DND-41 (cell line): ENCODE results near the gene TEN1.

Source experiments
- ATAC-seq: fragments of 200-7000 bp; cut with Tn5 transposase; 3 replicates; pipeline ENCODE4 v1.9.1; 2021; ENCODE audit warnings: low read depth; ENCODE audit not compliant: insufficient read depth
- DNase-seq: peaks from one replicate; pipeline ENCODE4 v3.0.0-alpha.2; 2020
- H2AFZ ChIP-seq: 2 replicates; pipeline ENCODE4 v1.6.0; 2012; ENCODE audit warnings: low read depth, low read length
- H3K27ac ChIP-seq: 2 replicates; pipeline ENCODE4 v1.5.1; 2012; ENCODE audit warnings: low read length, inconsistent platforms
- H3K27me3 ChIP-seq: fragments of 200-600 bp; sonication (generic); 2 replicates; pipeline ENCODE4 v1.6.0; 2012; ENCODE audit warnings: low read length, mild to moderate bottlenecking, inconsistent platforms; ENCODE audit not compliant: insufficient read depth, poor library complexity
- H3K36me3 ChIP-seq: 2 replicates; pipeline ENCODE4 v1.5.1; 2012; ENCODE audit warnings: low read length, inconsistent platforms; ENCODE audit not compliant: insufficient read depth
- H3K4me1 ChIP-seq: 2 replicates; pipeline ENCODE4 v1.5.1; 2012; ENCODE audit warnings: mild to moderate bottlenecking, low read length; ENCODE audit not compliant: insufficient read depth
- H3K4me2 ChIP-seq: 2 replicates; pipeline ENCODE4 v1.6.0; 2012; ENCODE audit warnings: mild to moderate bottlenecking, moderate library complexity, low read length, inconsistent platforms; ENCODE audit not compliant: insufficient read depth
- H3K4me3 ChIP-seq, 2 experiments: fragments of 200-600 bp in 1 of 2; shearing (Covaris generic) in 1 of 2; 2 replicates each; pipeline ENCODE4 v1.5.1; 2012 to 2016; ENCODE audit warnings: inconsistent platforms in 2 of 2, low read length in 2 of 2, mild to moderate bottlenecking in 2 of 2, low read depth in 1 of 2, moderate library complexity in 1 of 2
- H3K79me2 ChIP-seq: 2 replicates; pipeline ENCODE4 v1.6.0; 2012; ENCODE audit warnings: low read length, inconsistent platforms; ENCODE audit not compliant: insufficient read depth
- H3K9ac ChIP-seq: 2 replicates; pipeline ENCODE4 v1.6.0; 2012; ENCODE audit warnings: low read depth, mild to moderate bottlenecking, inconsistent platforms, low read length, moderate library complexity
- H3K9me3 ChIP-seq: 2 replicates; pipeline ENCODE4 v1.5.1; 2012; ENCODE audit warnings: low read length, moderate library complexity, mild to moderate bottlenecking, inconsistent platforms; ENCODE audit not compliant: insufficient read depth, severe bottlenecking
- H4K20me1 ChIP-seq: 2 replicates; pipeline ENCODE4 v1.6.0; 2012; ENCODE audit warnings: low read length; ENCODE audit not compliant: insufficient read depth
- CTCF ChIP-seq: IDR thresholded peaks from 2 replicates; pipeline ENCODE4 v1.5.1; 2012; ENCODE audit warnings: borderline replicate concordance, low read length, moderate library complexity, mild to moderate bottlenecking; ENCODE audit not compliant: poor library complexity, severe bottlenecking; ENCODE audit errors: extremely low read depth
- EZH2 ChIP-seq: IDR thresholded peaks from 3 replicates; pipeline ENCODE4 v1.6.1; 2012; ENCODE audit warnings: borderline replicate concordance, low read depth, mild to moderate bottlenecking, moderate library complexity, low read length, inconsistent platforms; ENCODE audit not compliant: severe bottlenecking

TEN1 gene

GRCh38 chr17:76018340-76018680 lies 39.3 kb downstream of the TEN1 start:
- H3K4me1 ChIP-seq: peaks cover 8% of the 10 kb centered on the region
- no peak overlapping the region for H3K4me3 ChIP-seq
- H3K9me3 ChIP-seq: no peaks in the 10 kb centered on the region
- H3K27me3 ChIP-seq: no peaks in the 10 kb centered on the region
- DNase-seq (no peak), ATAC-seq (no peak)
- no peaks in the 10 kb centered on the region for H3K36me3 ChIP-seq
- no peaks in the 10 kb centered on the region for H3K79me2 ChIP-seq
- H4K20me1 ChIP-seq: no peaks in the 10 kb centered on the region
- H3K4me2 ChIP-seq: no peak overlapping the region
- no peak for TF ChIP-seq EZH2
- TF ChIP-seq CTCF: no peak
- no peak overlapping the region for H3K27ac ChIP-seq
- no peak overlapping the region for H3K9ac ChIP-seq
- no peak overlapping the region for H2AFZ ChIP-seq

- H3K9me3 ChIP-seq: no peaks in the 10 kb centered on the region
- no peak for DNase-seq
- H3K27ac ChIP-seq: no peak overlapping the region
- no peak overlapping the region for H2AFZ ChIP-seq
- H3K9ac ChIP-seq: no peak overlapping the region
- H3K36me3 ChIP-seq: no peaks in the 10 kb centered on the region
- peaks cover 7% of the 10 kb centered on the region for H3K4me1 ChIP-seq
- H3K4me2 ChIP-seq: no peak overlapping the region
- no peaks in the 10 kb centered on the region for H4K20me1 ChIP-seq
- no peaks in the 10 kb centered on the region for H3K79me2 ChIP-seq
- no peak for ATAC-seq
- H3K4me3 ChIP-seq: no peak overlapping the region
- H3K27me3 ChIP-seq: no peaks in the 10 kb centered on the region
- TF ChIP-seq CTCF: no peak
- no peak for TF ChIP-seq EZH2
These were observed 39.8 kb downstream of the TEN1 start for GRCh38 chr17:76018801-76019200.

- H3K27ac ChIP-seq: no peak overlapping the region
- H2AFZ ChIP-seq: no peak overlapping the region
- no peaks in the 10 kb centered on the region for H3K9me3 ChIP-seq
- no peaks in the 10 kb centered on the region for H3K4me1 ChIP-seq
- H3K4me2 ChIP-seq: no peak overlapping the region
- no peak for ATAC-seq
- no peak for DNase-seq
- TF ChIP-seq CTCF: no peak
- no peak for TF ChIP-seq EZH2
- H4K20me1 ChIP-seq: no peaks in the 10 kb centered on the region
- no peaks in the 10 kb centered on the region for H3K79me2 ChIP-seq
- H3K36me3 ChIP-seq: no peaks in the 10 kb centered on the region
- H3K27me3 ChIP-seq: no peaks in the 10 kb centered on the region
- no peak overlapping the region for H3K9ac ChIP-seq
- no peak overlapping the region for H3K4me3 ChIP-seq
These were observed 40.9 kb downstream of the TEN1 start for GRCh38 chr17:76019833-76020467.

- Histone ChIP-seq H4K20me1 (no peaks in the 10 kb centered on the region), H3K9me3 (no peaks in the 10 kb centered on the region), H3K79me2 (no peaks in the 10 kb centered on the region), H2AFZ (no peak overlapping the region), H3K4me1 (no peaks in the 10 kb centered on the region), H3K4me2 (no peak overlapping the region), H3K9ac (no peak overlapping the region), H3K27me3 (no peaks in the 10 kb centered on the region), H3K4me3 (no peak overlapping the region), H3K27ac (no peak overlapping the region), H3K36me3 (no peaks in the 10 kb centered on the region)
- DNase-seq (no peak), ATAC-seq (no peak)
- TF ChIP-seq EZH2 (no peak), CTCF (no peak)
These were observed 43.2 kb downstream of the TEN1 start for GRCh38 chr17:76022285-76022684.
